GM23338 (cell line): ENCODE results near the gene PADI1. TPM values are rescaled to one million over a fixed set of nuclear protein-coding genes. Genes with fewer than 3 reads are reported as not detected.

Experiments used
- ATAC-seq: fragments of 200-7000 bp; cut with Tn5 transposase; 3 replicates; pipeline ENCODE4 v1.9.1; 2020
- DNase-seq: peaks from one replicate; pipeline ENCODE4 v3.0.0-alpha.2; 2015; ENCODE audit warnings: low spot score
- H2AFZ ChIP-seq: fragments of 200-600 bp; sonication (generic); 2 replicates; pipeline ENCODE4 v1.8.0; 2016; ENCODE audit warnings: antibody characterized with exemption, mild to moderate bottlenecking, moderate library complexity
- H3F3A ChIP-seq: fragments of 200-600 bp; sonication (generic); replicated peaks from 2 replicates; pipeline ENCODE4 v1.8.0; 2017; ENCODE audit warnings: antibody characterized with exemption, mixed run types, low read depth
- H3K27ac ChIP-seq: fragments of 200-600 bp; sonication (generic); 2 replicates; pipeline ENCODE4 v1.6.1; 2016; ENCODE audit warnings: low read depth
- H3K27me3 ChIP-seq: fragments of 200-600 bp; sonication (generic); 2 replicates; pipeline ENCODE4 v1.8.0; 2016; ENCODE audit warnings: mild to moderate bottlenecking, mixed run types, moderate library complexity; ENCODE audit not compliant: insufficient read depth
- H3K36me3 ChIP-seq: fragments of 200-600 bp; sonication (generic); 2 replicates; pipeline ENCODE4 v1.8.0; 2016; ENCODE audit warnings: mild to moderate bottlenecking; ENCODE audit not compliant: insufficient read depth
- H3K4me1 ChIP-seq: fragments of 200-600 bp; sonication (generic); 2 replicates; pipeline ENCODE4 v1.8.0; 2016; ENCODE audit warnings: mild to moderate bottlenecking, moderate library complexity; ENCODE audit not compliant: insufficient read depth
- H3K4me2 ChIP-seq: fragments of 200-600 bp; sonication (generic); 2 replicates; pipeline ENCODE4 v1.7.1; 2017; ENCODE audit warnings: mixed run types
- H3K4me3 ChIP-seq: fragments of 200-600 bp; sonication (generic); 2 replicates; pipeline ENCODE4 v1.6.1; 2016; ENCODE audit warnings: mixed run types
- H3K79me2 ChIP-seq: fragments of 200-600 bp; sonication (generic); replicated peaks from 2 replicates; pipeline ENCODE4 v1.8.0; 2017; ENCODE audit warnings: mild to moderate bottlenecking; ENCODE audit not compliant: insufficient read depth
- H3K9me2 ChIP-seq: fragments of 200-600 bp; sonication (generic); 2 replicates; pipeline ENCODE4 v1.8.0; 2017; ENCODE audit not compliant: insufficient read depth
- H4K20me1 ChIP-seq: fragments of 200-600 bp; sonication (generic); replicated peaks from 2 replicates; pipeline ENCODE4 v1.8.0; 2017; ENCODE audit warnings: mild to moderate bottlenecking; ENCODE audit not compliant: insufficient read depth
- H3K27ac Mint-ChIP-seq: 2 replicates; pipeline ENCODE4 v1.8.0; 2020; ENCODE audit warnings: inconsistent platforms, mild to moderate bottlenecking, moderate library complexity, mixed read lengths
- H3K27me3 Mint-ChIP-seq: 3 replicates; pipeline ENCODE4 v1.8.0; 2022; ENCODE audit warnings: low read depth, mild to moderate bottlenecking, moderate library complexity, mixed read lengths, inconsistent platforms; ENCODE audit not compliant: insufficient read depth, poor library complexity
- H3K36me3 Mint-ChIP-seq: 3 replicates; pipeline ENCODE4 v1.8.0; 2021; ENCODE audit warnings: low read depth, mild to moderate bottlenecking, inconsistent platforms, moderate library complexity, mixed read lengths
- H3K4me1 Mint-ChIP-seq: 3 replicates; pipeline ENCODE4 v1.8.0; 2020; ENCODE audit warnings: mild to moderate bottlenecking, inconsistent platforms, mixed read lengths
- H3K4me3 Mint-ChIP-seq: 3 replicates; pipeline ENCODE4 v1.8.0; 2021; ENCODE audit warnings: moderate library complexity, mild to moderate bottlenecking, inconsistent platforms, mixed read lengths
- H3K9me3 Mint-ChIP-seq: 3 replicates; pipeline ENCODE4 v1.8.0; 2020; ENCODE audit warnings: moderate library complexity, mild to moderate bottlenecking, inconsistent platforms, mixed read lengths
- CREB1 ChIP-seq: fragments of 250-450 bp; sonication (Bioruptor Pico); IDR thresholded peaks from 2 replicates; pipeline ENCODE4 v1.5.0; 2020; ENCODE audit warnings: low read depth, mild to moderate bottlenecking, moderate library complexity
- CTCF ChIP-seq, 2 experiments: fragments of 200-600 bp in 1 of 2; sonication (generic) in 1 of 2; conservative IDR thresholded peaks; 2 replicates each; pipeline versions ENCODE4 v1.5.1 to v1.6.1; 2016 to 2017; ENCODE audit warnings: antibody characterized with exemption in 2 of 2, low read depth in 2 of 2, mild to moderate bottlenecking in 2 of 2, moderate library complexity in 1 of 2
- JUNB ChIP-seq: IDR thresholded peaks from one replicate; pipeline ENCODE4 v1.6.1; 2016; ENCODE audit warnings: antibody characterized with exemption; ENCODE audit not compliant: unreplicated experiment
- NANOG ChIP-seq: IDR thresholded peaks from 2 replicates; pipeline ENCODE4 v1.6.1; 2016; ENCODE audit warnings: antibody characterized with exemption, borderline replicate concordance
- POLR2AphosphoS5 ChIP-seq: IDR thresholded peaks from 2 replicates; pipeline ENCODE4 v1.6.1; 2016; ENCODE audit warnings: antibody characterized with exemption, low read depth
- ZNF114 ChIP-seq: fragments of 250-450 bp; sonication (Bioruptor Pico); IDR thresholded peaks from 2 replicates; pipeline ENCODE4 v1.5.0; 2020; ENCODE audit warnings: mild to moderate bottlenecking, moderate library complexity
- ZNF331 ChIP-seq: fragments of 250-450 bp; sonication (Bioruptor Pico); IDR thresholded peaks from 2 replicates; pipeline ENCODE4 v1.5.0; 2020; ENCODE audit warnings: low read depth, mild to moderate bottlenecking, moderate library complexity
- polyA plus RNA-seq: library from polyadenylated mRNA; unstranded; fragments of >200 nt; fragmentation: Nextera tagmentation; extraction: Ambion mirVana; gene quantifications from 2 replicates; pipeline ENCODE4 v1.2.1, GENCODE V29; 2016
- total RNA-seq: library from RNA; depleted of rRNA; stranded (reverse); fragments of >200 nt; shearing (Covaris generic); gene quantifications from 2 replicates; pipeline ENCODE4 v1.2.3, GENCODE V29; 2014
- TF ChIP-seq, protein P1 (sequence below): fragments of 250-450 bp; sonication (Bioruptor Pico); IDR thresholded peaks from 2 replicates; pipeline ENCODE4 v1.5.0; 2020; ENCODE audit warnings: mild to moderate bottlenecking, moderate library complexity

The PADI1 gene
- total and polyA plus RNA-seq, 2 experiments from 2014 or later = 0.26 to 0.28 TPM

DNA sequence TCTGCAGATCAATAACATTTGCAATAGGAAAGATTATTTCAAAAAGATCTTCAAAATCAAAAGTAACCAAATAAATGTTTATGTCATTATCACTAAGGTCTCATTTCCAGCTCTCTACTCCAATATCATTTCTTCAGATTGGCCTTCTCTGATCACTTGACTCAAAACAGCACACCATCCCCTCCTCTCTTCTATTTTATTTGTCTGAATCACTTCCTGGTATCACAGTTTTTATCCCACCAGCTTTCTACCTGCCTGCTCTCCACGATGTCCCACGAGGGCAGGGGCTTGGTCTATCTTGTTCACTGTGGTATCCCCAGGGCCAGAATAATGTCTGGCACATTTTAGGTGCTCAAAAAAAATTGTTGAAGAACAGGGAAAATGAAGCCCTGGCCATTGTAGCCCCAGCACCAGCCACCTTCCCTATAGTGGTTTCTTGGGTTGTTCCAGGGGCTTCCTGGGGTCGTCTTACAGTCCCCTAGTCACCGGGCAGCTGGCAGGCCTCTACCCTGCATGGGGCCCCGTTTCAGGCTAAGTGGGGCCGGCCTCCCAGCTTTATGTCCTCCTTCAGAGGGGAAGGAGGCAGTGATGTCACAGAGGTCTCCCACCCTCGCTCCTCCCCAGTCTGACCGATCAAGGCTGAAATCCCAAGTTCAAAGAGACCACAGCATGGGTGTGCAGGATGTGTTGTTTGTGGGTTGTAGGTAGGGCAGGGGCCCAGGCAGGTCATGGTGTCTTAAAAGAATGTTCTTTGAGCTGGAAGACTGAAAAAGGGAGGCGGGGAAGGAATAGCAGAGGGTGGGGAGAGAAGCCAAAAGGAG lies 3.5 kb upstream of the PADI1 start (continued):
- TF ChIP-seq CTCF (conservative IDR thresholded peaks at IDR 0.05; ENCODE audit: low read depth in 2 of 2) = no peak
- no peak for TF ChIP-seq ZNF331 (CRISPR knock-in tag)
- TF ChIP-seq POLR2AphosphoS5 = no peak
- TF ChIP-seq ZNF114 (CRISPR knock-in tag) = no peak

GRCh38 chr1:17205652-17206051 lies 724 bp downstream of the PADI1 start:
- Histone ChIP-seq H3K27ac (no peak overlapping the region), H3K4me2 (no peak overlapping the region), H3K36me3 (no peaks in the 10 kb centered on the region), H3K4me1 (no peaks in the 10 kb centered on the region), H3K9me2 (no peaks in the 10 kb centered on the region), H2AFZ (no peak overlapping the region), H4K20me1 (no peaks in the 10 kb centered on the region), H3F3A (no peaks in the 10 kb centered on the region), H3K79me2 (no peaks in the 10 kb centered on the region), H3K4me3 (no peak overlapping the region), H3K27me3 (no peaks in the 10 kb centered on the region)
- H3K9me3 Mint-ChIP-seq = no peaks in the 10 kb centered on the region; the same call in 2 of the 3 replicates
- ATAC-seq (no peak), DNase-seq (no peak)
- TF ChIP-seq, protein P1, sequence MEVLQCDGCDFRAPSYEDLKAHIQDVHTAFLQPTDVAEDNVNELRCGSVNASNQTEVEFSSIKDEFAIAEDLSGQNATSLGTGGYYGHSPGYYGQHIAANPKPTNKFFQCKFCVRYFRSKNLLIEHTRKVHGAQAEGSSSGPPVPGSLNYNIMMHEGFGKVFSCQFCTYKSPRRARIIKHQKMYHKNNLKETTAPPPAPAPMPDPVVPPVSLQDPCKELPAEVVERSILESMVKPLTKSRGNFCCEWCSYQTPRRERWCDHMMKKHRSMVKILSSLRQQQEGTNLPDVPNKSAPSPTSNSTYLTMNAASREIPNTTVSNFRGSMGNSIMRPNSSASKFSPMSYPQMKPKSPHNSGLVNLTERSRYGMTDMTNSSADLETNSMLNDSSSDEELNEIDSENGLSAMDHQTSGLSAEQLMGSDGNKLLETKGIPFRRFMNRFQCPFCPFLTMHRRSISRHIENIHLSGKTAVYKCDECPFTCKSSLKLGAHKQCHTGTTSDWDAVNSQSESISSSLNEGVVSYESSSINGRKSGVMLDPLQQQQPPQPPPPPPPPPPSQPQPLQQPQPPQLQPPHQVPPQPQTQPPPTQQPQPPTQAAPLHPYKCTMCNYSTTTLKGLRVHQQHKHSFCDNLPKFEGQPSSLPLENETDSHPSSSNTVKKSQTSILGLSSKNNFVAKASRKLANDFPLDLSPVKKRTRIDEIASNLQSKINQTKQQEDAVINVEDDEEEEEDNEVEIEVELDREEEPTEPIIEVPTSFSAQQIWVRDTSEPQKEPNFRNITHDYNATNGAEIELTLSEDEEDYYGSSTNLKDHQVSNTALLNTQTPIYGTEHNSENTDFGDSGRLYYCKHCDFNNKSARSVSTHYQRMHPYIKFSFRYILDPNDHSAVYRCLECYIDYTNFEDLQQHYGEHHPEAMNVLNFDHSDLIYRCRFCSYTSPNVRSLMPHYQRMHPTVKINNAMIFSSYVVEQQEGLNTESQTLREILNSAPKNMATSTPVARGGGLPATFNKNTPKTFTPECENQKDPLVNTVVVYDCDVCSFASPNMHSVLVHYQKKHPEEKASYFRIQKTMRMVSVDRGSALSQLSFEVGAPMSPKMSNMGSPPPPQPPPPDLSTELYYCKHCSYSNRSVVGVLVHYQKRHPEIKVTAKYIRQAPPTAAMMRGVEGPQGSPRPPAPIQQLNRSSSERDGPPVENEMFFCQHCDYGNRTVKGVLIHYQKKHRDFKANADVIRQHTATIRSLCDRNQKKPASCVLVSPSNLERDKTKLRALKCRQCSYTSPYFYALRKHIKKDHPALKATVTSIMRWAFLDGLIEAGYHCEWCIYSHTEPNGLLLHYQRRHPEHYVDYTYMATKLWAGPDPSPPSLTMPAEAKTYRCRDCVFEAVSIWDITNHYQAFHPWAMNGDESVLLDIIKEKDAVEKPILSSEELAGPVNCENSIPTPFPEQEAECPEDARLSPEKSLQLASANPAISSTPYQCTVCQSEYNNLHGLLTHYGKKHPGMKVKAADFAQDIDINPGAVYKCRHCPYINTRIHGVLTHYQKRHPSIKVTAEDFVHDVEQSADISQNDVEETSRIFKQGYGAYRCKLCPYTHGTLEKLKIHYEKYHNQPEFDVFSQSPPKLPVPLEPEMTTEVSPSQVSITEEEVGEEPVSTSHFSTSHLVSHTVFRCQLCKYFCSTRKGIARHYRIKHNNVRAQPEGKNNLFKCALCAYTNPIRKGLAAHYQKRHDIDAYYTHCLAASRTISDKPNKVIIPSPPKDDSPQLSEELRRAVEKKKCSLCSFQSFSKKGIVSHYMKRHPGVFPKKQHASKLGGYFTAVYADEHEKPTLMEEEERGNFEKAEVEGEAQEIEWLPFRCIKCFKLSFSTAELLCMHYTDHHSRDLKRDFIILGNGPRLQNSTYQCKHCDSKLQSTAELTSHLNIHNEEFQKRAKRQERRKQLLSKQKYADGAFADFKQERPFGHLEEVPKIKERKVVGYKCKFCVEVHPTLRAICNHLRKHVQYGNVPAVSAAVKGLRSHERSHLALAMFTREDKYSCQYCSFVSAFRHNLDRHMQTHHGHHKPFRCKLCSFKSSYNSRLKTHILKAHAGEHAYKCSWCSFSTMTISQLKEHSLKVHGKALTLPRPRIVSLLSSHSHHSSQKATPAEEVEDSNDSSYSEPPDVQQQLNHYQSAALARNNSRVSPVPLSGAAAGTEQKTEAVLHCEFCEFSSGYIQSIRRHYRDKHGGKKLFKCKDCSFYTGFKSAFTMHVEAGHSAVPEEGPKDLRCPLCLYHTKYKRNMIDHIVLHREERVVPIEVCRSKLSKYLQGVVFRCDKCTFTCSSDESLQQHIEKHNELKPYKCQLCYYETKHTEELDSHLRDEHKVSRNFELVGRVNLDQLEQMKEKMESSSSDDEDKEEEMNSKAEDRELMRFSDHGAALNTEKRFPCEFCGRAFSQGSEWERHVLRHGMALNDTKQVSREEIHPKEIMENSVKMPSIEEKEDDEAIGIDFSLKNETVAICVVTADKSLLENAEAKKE (CRISPR knock-in tag) = no peak
- TF ChIP-seq NANOG = no peak
- TF ChIP-seq CREB1 (CRISPR knock-in tag) = no peak
- TF ChIP-seq JUNB = no peak
- no peaks in the 10 kb centered on the region for H3K36me3 Mint-ChIP-seq
- H3K4me3 Mint-ChIP-seq = no peak overlapping the region
- H3K27me3 Mint-ChIP-seq = peaks cover 4% of the 10 kb centered on the region
- H3K4me1 Mint-ChIP-seq = peaks cover 8% of the 10 kb centered on the region
- H3K27ac Mint-ChIP-seq = no peak overlapping the region
